Thoracic aorta (tissue), 2 donors: ENCODE results near the gene SSC4D. TPM values are rescaled to one million over a fixed set of nuclear protein-coding genes. Genes with fewer than 3 reads are reported as not detected.
A peak's percentile ranks its signal among the peaks of the same experiment; 100 is the strongest.
"Not testable (repeated sequence)": the region's sequence is repeated elsewhere in the genome, so short reads cannot be mapped to it uniquely, and the experiment has no call there.

ENCODE experiments used
- ATAC-seq: fragments of 150-250 bp; one replicate; pipeline ENCODE4 v1.8.0; 2017; ENCODE audit warnings: low read depth; ENCODE audit not compliant: insufficient number of reproducible peaks, low FRiP score
- DNase-seq: peaks from one replicate; pipeline ENCODE4 v3.0.0-alpha.2; 2020; ENCODE audit warnings: low spot score
- H3K27ac ChIP-seq, 2 donors: fragments of 200-600 bp; sonication (generic); 1 replicate in 1 of 2; 2 replicates in 1 of 2; pipeline ENCODE4 v1.5.1; 2016; ENCODE audit warnings: mild to moderate bottlenecking in 2 of 2, moderate library complexity in 2 of 2
- H3K27me3 ChIP-seq: fragments of 200-600 bp; sonication (generic); replicated peaks from 2 replicates; pipeline ENCODE4 v1.6.0; 2016; ENCODE audit warnings: mild to moderate bottlenecking; ENCODE audit not compliant: insufficient read depth
- H3K36me3 ChIP-seq: fragments of 200-600 bp; sonication (generic); one replicate; pipeline ENCODE4 v1.5.1; 2016
- H3K4me1 ChIP-seq, 2 donors: fragments of 200-600 bp; sonication (generic); 1 replicate in 1 of 2; 2 replicates in 1 of 2; pipeline versions ENCODE4 v1.5.1 to v1.6.0; 2016; ENCODE audit warnings: low read depth in 2 of 2, mild to moderate bottlenecking in 1 of 2; ENCODE audit not compliant: control insufficient read depth in 1 of 2
- H3K4me3 ChIP-seq: fragments of 200-600 bp; sonication (generic); 2 replicates; pipeline ENCODE4 v1.5.1; 2016; ENCODE audit warnings: mild to moderate bottlenecking
- H3K9me3 ChIP-seq: fragments of 200-600 bp; sonication (generic); 2 replicates; pipeline ENCODE4 v1.5.1; 2016
- total RNA-seq, 2 donors: library from RNA; depleted of rRNA; stranded (reverse); fragments of >200 nt; gene quantifications; one replicate each; pipeline versions ENCODE4 v1.1.0 to v1.2.3, GENCODE V29; 2016
- TF ChIP-seq, protein P1 (sequence below): fragments of 200-600 bp; sonication (generic); IDR thresholded peaks from one replicate; pipeline ENCODE4 v1.5.1; 2019; ENCODE audit warnings: antibody characterized with exemption

Gene SSC4D
- total RNA-seq, 2 donors from 2014 or later = 1.5 to 3.2 TPM

DNA sequence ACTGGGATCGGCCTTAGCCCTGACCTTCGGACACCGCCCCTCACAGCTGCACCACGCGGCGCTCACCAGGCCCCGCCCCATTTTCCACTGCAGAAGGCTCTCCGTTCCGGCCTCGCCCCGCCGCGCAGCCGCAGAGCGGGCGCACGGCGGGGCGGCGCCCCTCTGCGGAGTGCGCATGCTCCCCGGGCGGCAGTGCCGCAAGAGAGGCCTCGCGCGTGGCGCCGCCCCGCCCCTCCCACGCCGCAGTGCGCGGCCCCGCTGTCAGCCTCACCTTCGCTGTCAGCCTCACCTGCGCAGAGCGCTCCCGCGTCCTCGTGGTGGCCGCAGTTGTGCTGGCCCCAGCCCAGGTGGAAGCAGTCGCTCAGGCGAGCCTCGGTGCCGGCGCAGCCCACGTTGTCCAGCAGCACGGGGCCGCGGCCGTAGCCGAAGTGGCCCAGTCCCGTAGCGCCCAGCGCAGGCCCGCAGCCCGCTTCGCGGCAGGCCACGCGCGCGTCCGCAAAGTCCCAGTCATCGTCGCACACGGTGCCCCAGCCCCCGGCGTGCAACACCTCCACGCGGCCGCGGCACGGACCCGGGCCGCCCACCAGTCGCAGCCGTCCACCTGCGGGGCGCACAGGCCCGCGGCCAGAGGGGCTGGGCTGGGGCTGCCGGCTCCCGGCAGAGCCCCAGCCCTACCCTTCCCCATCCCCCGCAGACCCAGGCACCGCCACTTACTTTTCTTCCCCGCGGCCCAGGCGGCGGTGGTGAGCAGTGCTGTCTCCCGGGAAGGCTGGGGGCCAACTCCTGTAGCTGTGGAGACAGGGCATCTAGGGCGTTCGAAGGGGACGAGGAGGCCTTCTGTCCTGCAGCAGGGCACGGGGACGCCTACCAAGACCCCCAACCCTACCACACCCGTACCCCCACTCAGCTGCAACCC lies 16.1 kb downstream of the SSC4D start:
- no peaks in the 10 kb centered on the region for H3K9me3 ChIP-seq
- H3K4me1 ChIP-seq = peaks cover 6 to 19% of the 10 kb centered on the region in 2 donors
- H3K4me3 ChIP-seq = peak overlapping the region; percentile 87
- H3K27ac ChIP-seq = peak overlapping the region; percentile 66 to 74
- TF ChIP-seq, protein P1, sequence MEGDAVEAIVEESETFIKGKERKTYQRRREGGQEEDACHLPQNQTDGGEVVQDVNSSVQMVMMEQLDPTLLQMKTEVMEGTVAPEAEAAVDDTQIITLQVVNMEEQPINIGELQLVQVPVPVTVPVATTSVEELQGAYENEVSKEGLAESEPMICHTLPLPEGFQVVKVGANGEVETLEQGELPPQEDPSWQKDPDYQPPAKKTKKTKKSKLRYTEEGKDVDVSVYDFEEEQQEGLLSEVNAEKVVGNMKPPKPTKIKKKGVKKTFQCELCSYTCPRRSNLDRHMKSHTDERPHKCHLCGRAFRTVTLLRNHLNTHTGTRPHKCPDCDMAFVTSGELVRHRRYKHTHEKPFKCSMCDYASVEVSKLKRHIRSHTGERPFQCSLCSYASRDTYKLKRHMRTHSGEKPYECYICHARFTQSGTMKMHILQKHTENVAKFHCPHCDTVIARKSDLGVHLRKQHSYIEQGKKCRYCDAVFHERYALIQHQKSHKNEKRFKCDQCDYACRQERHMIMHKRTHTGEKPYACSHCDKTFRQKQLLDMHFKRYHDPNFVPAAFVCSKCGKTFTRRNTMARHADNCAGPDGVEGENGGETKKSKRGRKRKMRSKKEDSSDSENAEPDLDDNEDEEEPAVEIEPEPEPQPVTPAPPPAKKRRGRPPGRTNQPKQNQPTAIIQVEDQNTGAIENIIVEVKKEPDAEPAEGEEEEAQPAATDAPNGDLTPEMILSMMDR = no peak
- DNase-seq = peak; percentile 79
- H3K36me3 ChIP-seq = no peaks in the 10 kb centered on the region
- H3K27me3 ChIP-seq = no peaks in the 10 kb centered on the region
- ATAC-seq = peak; percentile 83

DNA sequence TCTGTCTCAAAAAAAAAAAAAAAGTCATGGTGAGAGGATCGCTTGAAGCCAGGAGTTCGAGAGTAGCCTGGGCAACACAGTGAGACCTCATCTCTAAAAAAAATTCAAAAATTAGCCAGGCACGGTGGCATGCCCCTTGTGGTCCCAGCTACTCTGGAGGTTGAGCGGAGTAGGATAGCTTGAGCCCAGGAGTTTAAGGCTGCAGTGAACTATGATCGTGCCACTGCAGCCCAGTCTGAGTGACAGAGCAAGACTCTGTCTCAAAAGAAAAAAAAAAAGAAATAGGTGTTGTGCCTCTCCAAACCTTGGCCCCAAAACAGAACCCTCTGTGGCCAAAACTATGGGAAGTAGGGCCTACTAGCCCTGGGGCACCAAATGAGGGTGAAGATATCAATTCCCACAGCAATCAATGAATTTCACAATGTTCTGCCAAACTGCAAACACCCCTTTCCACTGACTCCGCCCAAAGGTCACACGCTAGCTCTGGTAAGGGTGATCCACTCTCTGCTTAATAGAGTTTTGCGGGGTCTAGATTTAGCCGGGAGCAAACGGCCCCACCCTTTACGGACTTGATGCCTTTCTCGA lies 16.9 kb downstream of the SSC4D start:
- peak overlapping the region; percentile 87 for H3K4me3 ChIP-seq
- TF ChIP-seq, protein P1 = no peak
- no peak for ATAC-seq

DNA sequence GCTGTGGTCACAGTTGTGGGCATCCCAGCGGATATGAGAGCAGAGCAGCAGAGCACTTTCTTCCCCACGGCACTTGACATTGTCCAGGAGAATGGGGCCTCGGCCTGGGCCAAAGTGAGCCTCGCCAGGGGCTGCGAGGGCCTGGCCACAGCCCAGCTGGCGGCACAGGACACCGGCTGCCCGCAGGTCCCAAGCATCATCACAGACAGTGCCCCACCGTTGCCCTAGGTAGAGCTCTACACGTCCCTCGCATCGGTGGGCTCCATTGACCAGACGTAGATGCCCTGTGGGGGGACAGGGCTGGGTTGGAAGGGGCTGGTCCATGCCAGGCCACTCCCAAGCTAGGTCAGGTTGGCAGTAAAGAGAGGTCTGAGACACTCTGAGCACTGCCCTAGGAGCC lies 19.4 kb downstream of the SSC4D start:
- Histone ChIP-seq H3K9me3 (no peaks in the 10 kb centered on the region), H3K4me1 (peaks cover 3 to 12% of the 10 kb centered on the region in 2 donors), H3K27me3 (no peaks in the 10 kb centered on the region), H3K27ac (no peak overlapping the region), H3K4me3 (no peak overlapping the region), H3K36me3 (no peaks in the 10 kb centered on the region)
- TF ChIP-seq, protein P1 = no peak
- ATAC-seq (no peak), DNase-seq (no peak)

More for the DNA sequence above, 16.9 kb downstream of the SSC4D start:
- H3K36me3 ChIP-seq = no peaks in the 10 kb centered on the region
- H3K27me3 ChIP-seq = no peaks in the 10 kb centered on the region
- H3K27ac ChIP-seq = peak overlapping the region; percentile 66 to 74
- no peak for DNase-seq
- H3K9me3 ChIP-seq = no peaks in the 10 kb centered on the region
- peaks cover 6 to 16% of the 10 kb centered on the region in 2 donors for H3K4me1 ChIP-seq

DNA sequence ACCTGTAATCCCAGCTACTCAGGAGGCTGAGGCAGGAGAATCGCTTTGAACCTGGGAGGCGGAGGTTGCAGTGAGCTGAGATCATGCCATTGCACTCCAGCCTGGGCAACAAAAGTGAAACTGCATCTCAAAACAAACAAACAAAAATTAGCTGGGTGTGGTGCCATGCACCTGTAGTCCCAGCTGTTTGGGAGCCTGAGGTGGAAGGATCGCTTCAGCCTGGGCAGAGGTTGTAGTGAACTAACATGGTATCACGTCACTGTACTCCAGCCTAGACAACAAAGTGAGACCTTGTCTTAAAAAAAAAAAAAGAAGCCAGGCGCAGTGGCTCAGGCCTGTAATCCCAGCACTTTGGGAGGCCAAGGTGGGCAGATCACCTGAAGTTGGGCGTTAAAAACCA lies 21.7 kb downstream of the SSC4D start:
- not testable (repeated sequence) for H3K27ac ChIP-seq, DNase-seq, H3K27me3 ChIP-seq, H3K4me3 ChIP-seq, H3K4me1 ChIP-seq, H3K36me3 ChIP-seq, ATAC-seq, H3K9me3 ChIP-seq

DNA sequence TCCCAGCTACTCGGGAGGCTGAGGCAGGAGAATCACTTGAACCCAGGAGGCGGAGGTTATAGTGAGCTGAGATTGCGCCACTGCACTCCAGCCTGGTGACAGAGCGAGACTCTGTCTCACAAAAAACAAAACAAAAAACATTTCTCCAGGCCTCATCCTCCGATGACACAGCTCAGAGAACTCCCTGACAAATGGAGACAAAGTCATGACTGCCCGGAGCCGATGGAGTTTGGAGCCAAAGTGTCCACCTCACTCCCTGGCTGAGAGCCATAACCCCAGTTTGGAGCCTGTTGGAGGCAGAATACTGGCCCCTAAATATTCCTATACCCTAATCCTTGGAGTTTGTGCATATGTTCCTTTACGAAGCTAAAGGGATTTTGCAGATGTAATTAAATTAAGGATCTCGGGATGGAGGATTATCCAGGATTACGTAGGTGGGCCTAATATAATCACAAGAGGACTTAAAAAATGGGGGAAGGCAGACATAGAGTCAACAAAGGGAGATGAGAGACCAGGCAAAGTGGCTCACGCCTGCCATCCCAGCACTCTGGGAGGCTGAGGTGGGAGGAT lies 22.7 kb downstream of the SSC4D start:
- DNase-seq (no peak), ATAC-seq (no peak)
- no peaks in the 10 kb centered on the region for H3K4me1 ChIP-seq
- H3K9me3 ChIP-seq = no peaks in the 10 kb centered on the region
- H3K4me3 ChIP-seq = no peak overlapping the region
- H3K27ac ChIP-seq = no peak overlapping the region
- no peaks in the 10 kb centered on the region for H3K27me3 ChIP-seq
- TF ChIP-seq, protein P1 = no peak
- no peaks in the 10 kb centered on the region for H3K36me3 ChIP-seq
